ENCODE measurements around the gene MUC5B. TPM values are rescaled to one million over a fixed set of nuclear protein-coding genes. Genes with fewer than 3 reads are reported as not detected.

MUC5B gene
- total RNA-seq, 1 donor from 2014 or later = not detected

DNA sequence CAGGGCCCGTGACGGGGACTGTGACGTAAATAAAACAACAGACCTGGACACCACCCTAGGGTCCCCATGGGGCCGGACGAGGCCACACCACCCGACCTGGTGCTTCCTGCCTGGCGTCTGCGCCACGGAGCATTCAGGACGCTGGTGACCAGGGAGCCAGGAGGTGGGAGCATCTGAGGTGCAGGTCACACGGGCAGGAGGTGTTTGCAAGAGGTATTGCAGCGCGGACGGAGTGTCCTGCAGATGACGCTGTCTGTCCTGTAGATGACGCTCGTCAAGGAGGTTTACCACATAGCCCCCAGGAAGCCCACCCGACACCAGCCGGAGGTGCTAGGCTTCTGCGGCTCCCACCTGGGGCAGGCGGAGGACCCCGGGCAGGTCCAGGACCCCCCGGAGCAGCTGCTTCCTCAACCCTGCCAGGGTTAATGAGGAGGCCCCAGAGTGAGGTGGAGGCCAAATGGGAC lies 986 bp upstream of the MUC5B start:
- no peak for DNase-seq

DNA sequence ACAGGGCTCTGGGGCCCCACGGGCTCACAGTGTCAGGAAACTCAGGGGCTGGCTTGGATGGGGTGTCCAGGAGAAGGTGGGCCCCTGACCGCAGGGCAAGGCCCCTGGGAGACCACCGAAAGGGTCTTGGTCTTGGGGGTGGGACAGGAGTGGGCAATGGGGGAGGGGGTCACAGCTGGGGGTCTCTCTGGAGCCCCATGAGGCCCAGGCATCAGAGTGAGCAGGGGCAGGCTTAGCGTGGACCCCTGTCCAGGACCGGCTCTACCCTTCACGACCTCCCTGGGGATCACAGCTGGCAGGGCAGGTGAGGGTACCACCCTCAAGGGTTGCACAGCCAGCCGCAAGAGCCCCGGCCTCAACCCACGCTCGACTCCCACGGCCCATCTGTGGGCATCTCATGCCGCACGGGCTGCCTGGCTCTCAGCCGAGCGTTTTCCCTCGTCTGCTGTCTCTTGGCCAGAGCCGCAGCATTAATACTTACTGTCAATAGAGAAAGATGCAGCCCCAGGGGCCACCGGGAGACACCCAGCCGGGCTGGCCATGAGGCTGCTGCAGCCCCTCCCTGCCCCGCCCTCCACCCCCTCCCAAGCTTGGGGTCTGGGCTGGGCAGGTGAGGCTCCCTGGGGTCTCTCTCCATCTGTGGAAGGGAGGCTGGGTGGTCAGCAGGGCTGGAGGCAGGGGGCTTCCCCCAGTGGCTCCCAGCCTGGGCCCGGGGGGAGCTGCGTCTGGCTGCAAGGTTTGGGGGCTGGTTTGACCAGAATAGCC lies 662 bp downstream of the MUC5B start:
- DNase-seq = no peak

DNA sequence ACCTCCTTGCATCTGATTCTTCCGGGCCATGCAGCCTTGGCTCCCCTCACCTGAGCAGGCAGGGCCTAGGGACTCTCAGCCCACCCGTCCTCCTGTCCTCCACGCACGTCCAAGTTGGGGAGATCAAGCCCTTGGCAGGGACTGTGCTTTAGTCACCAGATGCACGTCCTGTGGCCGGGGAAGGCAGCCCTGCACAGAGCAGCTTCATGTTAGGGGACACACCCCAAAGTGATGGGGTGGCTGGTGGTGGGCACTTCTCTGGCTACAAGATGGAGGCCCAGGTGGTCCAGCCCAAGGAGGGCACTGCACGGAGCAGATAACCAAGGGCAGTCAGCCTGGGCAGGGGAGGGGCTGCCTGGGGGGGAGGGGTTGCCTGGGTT lies 1.2 kb downstream of the MUC5B start:
- DNase-seq = no peak

DNA sequence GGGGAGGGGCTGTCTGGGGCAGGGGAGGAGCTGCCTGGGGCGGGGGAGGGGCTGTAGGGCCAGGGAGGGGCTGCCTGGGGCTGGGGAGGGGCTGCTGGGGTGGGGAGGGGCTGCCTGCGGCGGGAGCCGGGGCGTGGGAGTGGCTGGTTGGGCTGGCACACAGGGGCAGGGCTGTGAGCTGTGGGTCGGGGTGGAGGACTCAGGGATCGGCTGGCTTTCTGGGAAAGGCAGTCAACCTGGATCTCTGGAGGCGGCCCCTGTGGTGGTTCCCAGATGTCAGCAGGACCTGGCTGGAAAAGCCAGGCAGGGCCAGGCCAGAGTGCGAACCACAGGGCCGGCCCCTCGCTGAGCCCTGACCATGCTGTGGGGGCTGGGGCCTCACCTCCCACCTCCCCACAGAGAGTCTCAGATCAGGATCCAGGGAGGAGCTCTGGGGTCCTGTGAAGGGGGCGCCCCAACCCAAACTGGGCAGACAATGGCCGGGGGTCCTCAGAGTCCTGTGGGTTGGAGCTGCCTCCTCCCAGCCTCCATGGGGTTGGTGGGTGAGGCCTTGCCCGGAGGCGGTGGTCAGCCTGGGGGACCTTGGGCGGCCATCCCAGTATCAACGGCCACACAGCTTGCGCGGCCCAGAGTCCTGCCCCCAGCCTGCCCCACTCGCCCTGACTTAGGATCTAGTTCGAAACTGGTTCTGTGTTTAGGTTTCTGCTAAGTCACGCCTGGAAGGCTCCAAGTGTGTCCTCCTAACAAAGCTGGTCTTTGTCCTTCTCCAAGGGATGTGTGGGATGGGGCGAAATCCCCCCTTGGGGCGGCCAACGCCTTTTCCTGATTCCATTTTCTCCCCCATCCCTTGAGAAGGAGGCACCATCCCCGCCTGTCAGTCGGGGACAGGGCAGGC lies 1.9 kb downstream of the MUC5B start:
- DNase-seq = no peak

DNA sequence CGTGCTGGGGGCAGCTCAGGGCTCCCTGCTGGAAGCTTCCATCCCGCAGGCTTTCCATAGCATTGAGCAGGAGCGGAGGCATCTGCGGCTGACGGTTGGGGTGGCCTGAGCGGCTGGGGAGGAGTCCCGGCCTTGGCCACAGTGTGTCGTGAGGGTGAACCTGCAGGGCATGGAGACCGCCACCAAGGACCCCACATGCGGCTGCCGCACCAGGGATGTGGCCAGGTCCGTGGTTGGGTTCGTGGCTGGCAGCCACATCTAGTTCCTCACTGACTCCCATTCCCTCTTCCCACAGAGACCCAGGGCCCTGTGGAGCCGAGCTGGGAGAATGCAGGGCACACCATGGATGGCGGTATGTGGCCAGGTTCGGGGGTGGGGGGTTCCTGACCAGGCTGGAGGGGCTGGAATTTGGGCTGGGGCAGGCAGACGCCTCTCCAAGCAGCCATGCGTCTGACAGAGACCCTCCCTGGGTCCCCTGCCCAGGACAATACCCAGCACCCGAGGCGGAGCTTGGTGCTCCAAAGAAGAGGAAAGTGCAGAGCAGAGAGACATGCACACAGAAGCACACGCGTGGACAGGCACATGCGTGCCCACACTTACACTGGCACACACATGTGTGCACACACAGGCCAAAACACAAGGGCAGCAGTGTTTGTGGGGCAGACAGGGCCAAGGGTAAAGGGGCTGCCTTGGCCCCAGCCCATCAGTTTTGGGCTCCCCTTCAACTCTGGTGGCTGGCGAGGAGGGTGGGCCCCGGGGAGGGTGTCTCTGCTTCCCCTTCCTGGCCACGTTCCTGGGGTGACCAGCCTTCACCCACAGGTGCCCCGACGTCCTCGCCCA lies 2.7 kb downstream of the MUC5B start:
- no peak for DNase-seq

DNA sequence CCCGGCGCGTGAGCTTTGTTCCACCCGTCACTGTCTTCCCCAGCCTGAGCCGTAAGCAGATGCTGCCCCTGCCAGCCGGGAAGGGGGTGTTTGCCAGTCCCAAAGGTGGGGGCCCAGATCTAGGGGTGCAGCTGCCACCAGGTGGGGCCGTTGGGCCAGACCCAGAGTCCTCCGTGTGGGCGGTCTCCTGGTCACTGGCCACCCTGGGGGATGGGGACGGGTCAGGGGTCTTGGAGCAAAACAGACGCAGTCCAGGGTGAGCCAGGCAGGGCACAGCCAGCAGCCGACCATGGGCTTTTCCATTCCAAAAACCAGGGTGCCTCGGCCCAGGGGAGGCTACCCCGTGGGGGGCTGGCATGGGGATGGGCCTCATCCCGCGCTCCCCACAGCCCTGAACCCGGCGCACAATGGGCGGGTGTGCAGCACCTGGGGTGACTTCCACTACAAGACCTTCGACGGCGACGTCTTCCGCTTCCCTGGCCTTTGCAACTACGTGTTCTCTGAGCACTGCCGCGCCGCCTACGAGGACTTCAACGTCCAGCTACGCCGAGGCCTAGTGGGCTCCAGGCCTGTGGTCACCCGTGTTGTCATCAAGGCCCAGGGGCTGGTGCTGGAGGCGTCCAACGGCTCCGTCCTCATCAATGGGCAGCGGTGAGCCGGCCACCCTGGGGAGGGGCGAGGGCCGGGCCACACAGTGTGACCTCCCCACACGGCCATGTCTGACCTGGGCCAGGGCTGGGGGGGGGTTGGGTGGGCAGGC lies 3.5 kb downstream of the MUC5B start:
- DNase-seq = no peak

DNA sequence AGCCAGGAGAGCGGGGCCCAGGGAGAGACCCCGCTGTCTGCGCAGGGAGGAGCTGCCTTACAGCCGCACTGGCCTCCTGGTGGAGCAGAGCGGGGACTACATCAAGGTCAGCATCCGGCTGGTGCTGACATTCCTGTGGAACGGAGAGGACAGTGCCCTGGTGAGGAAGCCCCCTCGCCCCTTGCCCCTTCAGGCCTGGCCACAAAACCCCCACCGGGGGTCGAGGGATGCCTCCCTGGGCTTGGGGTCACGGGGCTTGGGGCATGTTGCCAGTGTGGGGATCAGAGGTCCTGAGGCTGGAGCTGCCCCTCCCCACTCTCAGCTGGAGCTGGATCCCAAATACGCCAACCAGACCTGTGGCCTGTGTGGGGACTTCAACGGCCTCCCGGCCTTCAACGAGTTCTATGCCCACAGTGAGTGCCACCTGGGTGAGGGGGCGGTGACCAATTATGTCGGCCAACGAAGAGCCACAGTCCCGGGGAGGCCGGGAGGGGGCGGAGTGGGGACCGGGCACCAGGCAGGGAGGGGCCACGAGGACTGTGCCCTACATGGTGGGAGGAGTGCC lies 4.2 kb downstream of the MUC5B start:
- no peak for DNase-seq

DNA sequence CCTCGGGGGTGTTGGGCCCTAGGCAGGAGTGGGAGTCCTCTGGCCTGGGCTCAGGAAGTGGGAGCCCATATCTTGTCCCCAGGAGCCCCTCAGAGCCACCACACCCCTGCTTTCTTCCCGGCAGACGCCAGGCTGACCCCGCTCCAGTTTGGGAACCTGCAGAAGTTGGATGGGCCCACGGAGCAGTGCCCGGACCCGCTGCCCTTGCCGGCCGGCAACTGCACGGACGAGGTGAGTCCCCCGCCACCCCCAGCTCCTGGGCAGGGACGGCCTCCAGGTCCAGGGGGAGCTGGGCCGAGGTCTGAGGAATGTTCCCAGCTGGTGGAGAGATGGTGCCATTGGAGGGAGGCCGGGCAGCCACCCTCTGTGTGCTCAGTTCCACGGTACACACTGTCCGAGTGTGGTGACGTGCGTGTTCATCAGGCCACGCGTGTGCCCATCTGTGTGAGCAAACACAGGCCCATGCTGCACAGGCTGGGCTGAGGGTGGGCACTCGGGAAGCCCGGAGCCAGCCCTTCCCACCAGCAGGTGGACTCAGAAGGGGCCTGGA lies 4.8 kb downstream of the MUC5B start:
- no peak for DNase-seq

DNA sequence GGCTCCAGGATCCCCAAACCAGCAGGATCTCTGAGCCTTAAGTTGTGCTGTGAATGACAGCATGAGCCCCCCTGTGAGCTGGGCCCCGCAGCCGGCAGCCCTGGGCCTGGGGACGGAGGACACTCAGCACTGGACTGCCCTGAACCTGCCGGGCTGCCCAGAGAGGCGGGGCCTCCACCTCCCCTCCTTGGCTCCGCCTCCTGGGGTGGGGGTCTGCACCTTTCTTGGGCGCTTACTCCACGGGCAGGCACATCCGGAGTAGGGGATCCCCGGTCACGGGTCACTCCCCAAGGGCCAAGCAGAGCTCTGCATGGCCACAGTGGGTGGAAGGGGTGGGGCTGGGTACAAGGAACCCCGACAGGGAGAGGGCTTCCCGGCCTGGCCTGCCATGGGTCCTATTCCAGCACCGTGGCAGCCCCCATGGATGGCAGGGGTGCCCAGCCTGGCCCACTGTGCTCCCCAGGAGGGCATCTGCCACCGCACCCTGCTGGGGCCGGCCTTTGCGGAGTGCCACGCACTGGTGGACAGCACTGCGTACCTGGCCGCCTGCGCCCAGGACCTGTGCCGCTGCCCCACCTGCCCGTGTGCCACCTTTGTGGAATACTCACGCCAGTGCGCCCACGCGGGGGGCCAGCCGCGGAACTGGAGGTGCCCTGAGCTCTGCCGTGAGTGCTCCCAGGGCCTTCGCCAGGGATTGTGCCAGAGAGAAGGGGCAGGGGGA lies 5.4 kb downstream of the MUC5B start:
- DNase-seq = no peak

DNA sequence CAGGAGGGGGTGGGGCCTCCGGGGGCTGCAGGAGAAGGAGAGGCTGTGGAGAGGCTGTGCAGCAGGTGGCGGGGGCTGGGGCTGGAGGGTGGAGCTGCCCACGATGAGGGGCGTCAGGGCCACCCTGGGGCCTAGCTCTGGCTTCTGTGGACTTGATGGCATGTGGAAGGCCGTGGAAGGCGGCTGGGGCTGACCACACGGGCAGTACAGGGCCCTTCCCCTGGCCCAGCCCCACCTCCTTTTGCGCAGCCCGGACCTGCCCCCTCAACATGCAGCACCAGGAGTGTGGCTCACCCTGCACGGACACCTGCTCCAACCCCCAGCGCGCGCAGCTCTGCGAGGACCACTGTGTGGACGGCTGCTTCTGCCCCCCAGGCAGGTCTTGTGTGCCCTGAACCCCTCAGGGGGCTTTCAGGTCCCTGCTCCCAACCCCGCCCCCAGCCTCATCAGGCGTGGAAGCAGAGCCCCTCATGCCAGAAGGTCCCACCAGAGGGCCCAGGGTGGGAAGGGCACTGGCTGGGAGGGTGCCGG lies 6.1 kb downstream of the MUC5B start:
- DNase-seq = no peak

DNA sequence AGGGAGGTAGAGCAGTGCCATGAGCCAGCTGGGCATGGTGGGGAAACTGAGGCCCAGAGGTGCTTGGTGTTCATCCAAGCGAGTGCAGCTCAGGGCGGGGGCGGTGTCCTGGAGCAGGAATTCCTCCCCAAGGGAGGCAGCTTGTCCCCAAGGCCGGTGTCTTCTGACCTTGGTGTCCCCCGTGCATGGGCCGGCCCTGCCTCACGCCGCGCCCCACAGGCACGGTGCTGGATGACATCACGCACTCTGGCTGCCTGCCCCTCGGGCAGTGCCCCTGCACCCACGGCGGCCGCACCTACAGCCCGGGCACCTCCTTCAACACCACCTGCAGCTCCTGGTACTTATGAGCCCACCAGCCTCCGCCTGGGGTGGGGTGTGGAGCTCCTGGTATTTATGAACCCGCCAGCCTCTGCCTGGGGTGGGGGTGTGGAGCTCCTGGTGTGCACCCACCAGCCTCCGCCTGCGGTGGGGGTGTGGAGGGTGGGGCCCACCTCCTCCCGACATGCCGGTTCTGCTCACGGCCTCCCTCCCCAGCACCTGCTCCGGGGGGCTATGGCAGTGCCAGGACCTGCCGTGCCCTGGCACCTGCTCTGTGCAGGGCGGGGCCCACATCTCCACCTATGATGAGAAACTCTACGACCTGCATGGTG lies 6.7 kb downstream of the MUC5B start:
- no peak for DNase-seq

DNA sequence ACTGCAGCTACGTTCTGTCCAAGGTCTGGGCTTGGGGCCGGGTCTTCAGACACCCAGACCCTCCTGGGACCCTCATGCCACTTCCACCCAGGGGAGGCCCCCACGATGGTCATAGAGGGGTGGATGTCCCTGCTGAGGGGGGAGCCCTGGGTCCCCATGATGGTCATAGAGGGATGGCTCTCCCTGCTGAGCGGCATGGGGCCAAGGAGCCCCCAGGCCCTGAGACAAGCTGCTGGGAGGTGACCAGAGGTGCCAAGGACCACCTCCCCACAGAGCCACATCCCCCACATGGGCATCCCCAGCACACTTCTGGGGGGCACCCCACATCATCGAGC lies 7.2 kb downstream of the MUC5B start:
- DNase-seq = no peak

DNA sequence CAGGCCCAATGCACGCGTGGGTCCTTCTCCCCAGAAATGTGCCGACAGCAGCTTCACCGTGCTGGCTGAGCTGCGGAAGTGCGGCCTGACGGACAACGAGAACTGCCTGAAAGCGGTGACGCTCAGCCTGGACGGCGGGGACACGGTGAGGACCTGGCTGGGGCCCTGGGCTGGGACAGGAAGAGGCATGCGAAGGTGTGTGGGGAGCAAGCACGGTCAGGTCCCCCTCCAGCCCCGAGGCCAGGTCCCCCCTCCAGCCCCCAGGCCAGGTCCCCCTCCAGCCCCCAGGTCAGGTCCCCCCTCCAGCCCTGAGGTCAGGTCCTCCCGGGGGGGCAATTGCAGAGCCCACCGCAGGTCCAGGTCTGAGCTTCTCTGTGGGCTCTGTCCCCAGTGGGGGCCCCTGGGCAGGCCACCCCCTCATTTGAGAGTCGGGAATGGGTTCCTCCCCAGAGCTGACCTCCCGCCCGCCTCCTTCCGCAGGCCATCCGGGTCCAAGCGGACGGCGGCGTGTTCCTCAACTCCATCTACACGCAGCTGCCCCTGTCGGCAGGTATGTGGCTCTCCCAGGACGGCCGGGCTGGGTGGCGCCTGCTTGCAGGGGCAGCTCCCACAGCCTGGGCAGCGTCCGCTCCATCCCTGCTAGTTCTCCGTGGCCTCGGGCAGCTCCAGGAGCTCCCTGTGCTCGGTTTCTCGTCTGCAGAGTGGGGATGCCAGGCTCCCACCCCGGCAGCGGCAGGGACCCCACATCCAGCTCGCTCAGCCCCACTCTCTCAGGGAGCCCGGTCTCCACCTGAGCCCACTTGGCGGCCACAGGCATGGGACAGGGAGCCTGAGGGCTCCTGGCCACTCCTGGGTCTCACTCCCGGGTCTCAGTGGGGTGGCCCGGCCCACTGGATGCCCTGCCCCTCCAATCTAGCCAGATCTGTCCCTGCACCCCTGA lies 7.9 kb downstream of the MUC5B start:
- DNase-seq = no peak

DNA sequence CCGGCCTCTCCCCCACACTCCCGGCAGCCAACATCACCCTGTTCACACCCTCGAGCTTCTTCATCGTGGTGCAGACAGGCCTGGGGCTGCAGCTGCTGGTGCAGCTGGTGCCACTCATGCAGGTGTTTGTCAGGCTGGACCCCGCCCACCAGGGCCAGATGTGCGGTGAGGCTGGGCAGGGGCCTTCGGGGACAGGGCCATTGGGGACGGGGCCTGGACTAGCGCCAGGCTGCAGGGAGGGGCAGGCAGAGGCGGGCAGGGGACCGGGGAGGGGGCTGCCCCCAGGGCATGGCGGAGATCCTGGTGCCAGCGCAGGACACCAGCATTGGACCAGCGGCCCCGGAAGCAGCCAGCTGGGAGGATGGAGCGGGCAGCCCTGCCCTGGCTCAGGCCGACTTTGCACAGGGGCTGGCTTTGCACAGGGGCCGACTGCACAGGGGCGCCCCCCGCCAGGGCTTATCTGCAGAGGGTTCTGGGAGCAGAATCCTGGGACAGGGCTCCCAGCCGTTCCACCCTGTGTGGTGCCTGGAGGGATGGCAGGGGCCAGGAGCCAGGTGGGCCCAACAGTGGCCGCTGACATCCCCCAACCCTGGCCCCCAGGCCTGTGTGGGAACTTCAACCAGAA lies 8.6 kb downstream of the MUC5B start:
- no peak for DNase-seq

DNA sequence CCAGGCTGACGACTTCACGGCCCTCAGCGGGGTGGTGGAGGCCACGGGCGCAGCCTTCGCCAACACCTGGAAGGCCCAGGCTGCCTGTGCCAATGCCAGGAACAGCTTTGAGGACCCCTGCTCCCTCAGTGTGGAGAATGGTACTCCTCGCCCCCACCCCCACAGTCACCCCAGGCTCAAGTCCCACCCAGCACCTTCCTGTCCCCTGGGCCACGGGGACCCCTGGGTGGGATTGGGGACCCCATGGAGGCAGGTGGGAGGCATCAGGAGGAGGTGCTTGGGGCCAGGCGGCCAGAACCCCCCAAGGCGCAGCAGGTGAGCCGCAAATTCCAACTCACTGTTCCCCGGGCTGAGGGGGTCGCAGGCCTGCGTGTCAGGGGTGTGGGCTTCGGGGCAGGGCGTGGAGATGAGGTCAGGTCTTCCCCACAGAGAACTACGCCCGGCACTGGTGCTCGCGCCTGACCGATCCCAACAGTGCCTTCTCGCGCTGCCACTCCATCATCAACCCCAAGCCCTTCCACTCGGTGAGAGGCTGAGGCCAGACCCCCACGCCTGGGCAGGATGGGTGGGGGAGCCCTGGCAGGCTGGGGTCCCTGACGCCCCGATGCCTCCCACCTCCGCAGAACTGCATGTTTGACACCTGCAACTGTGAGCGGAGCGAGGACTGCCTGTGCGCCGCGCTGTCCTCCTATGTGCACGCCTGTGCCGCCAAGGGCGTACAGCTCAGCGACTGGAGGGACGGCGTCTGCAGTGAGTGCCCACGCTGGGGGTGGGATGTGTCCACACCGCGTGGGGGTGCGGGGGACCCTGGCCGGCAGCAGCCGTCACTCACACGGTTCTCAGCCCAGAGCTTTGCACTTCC lies 9.4 kb downstream of the MUC5B start:
- DNase-seq = no peak

DNA sequence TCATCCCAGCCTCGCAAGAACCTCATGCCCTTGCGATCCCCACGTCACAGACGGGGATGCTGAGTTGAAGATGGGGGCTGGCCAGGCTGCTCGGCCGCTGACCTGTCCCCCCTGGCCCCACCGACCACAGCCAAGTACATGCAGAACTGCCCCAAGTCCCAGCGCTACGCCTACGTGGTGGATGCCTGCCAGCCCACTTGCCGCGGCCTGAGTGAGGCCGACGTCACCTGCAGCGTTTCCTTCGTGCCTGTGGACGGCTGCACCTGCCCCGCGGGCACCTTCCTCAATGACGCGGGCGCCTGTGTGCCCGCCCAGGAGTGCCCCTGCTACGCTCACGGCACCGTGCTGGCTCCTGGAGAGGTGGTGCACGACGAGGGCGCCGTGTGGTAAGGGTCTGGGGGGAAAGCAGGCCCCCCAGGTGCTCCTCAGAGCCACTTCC lies 10.0 kb downstream of the MUC5B start:
- DNase-seq = no peak
